Measurements from ENCODE around the gene NLRP5.

DNA sequence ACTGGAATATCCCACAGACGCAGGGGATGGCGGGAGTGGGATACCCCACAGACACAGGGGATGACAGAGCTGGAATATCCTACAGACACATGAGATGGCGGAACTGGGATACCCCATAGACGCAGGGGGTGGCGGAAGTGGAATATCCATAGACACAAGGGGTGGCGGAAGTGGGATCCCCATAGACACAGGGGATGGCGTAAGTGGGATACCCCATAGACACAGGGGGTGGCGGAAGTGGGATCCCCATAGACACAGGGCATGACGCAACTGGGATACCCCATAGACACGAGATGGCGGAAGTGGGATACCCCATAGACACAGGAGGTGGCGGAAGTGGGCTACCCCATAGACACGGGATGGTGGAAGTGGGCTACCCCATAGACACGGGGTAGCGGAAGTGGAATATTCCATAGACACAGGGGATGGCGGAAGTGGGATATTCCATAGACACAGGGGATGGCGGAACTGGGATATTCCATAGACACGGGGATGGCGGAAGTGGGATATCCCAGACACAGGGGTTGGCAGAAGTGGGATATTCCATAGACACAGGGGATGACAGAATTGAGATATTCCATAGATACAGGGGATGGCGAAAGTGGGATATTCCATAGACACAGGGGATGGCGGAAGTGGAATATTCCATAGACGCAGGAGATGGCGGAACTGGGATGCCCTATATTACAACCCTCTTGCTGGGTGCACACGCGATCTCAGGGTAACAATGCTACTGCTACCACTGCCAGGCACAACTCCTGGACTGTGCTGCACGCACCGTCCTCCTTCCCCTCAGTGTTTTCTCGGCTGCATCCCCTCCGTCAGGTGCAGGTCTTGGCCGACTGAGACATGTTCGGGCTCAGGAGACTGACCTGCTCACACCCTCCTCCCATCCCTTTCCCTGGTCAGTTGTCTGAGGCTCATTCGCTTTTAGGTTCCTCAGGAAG is 106.4 kb downstream of the NLRP5 start:
- TF ChIP-seq, protein P1, sequence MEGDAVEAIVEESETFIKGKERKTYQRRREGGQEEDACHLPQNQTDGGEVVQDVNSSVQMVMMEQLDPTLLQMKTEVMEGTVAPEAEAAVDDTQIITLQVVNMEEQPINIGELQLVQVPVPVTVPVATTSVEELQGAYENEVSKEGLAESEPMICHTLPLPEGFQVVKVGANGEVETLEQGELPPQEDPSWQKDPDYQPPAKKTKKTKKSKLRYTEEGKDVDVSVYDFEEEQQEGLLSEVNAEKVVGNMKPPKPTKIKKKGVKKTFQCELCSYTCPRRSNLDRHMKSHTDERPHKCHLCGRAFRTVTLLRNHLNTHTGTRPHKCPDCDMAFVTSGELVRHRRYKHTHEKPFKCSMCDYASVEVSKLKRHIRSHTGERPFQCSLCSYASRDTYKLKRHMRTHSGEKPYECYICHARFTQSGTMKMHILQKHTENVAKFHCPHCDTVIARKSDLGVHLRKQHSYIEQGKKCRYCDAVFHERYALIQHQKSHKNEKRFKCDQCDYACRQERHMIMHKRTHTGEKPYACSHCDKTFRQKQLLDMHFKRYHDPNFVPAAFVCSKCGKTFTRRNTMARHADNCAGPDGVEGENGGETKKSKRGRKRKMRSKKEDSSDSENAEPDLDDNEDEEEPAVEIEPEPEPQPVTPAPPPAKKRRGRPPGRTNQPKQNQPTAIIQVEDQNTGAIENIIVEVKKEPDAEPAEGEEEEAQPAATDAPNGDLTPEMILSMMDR (conservative IDR thresholded peaks at IDR 0.05 in 1 of 2, IDR thresholded peaks at IDR 0.05 in 1 of 2; ENCODE audit: low read depth in 1 of 2, low read length in 2 of 2) = no peak
- no peak for TF ChIP-seq EZH2 (IDR thresholded peaks at IDR 0.05; ENCODE audit: low read length, missing control alignments)

All from fibroblast of lung (primary cell).